HCT116 (cell line): ENCODE data around the gene SGCA. TPM values are rescaled to one million over a fixed set of nuclear protein-coding genes. Genes with fewer than 3 reads are reported as not detected.

Source experiments
- ATAC-seq: fragments of 200-7000 bp; cut with Tn5 transposase; 2 replicates; pipeline ENCODE4 v1.9.1; 2020; ENCODE audit warnings: mild to moderate bottlenecking, moderate library complexity
- BruUV-seq: library from RNA; stranded (reverse); fragments of 400-500 nt; replicated peaks from 2 replicates; lab custom pipeline; 2021; lab: Mats Ljungman, UMichigan
- CTCF ChIA-PET: fragments of 300-600 bp; sonication (Branson Sonifier 250); formaldehyde crosslinking; loops from one replicate; lab custom pipeline; 2021; ENCODE audit warnings: antibody characterized with exemption; lab: Charles Lee
- POLR2A ChIA-PET: fragments of 300-600, 350-600 bp; sonication (Branson Sonifier 250); formaldehyde crosslinking; loops from one replicate; lab custom pipeline; 2021; ENCODE audit warnings: antibody characterized with exemption; lab: Charles Lee
- RAD21 ChIA-PET, 2 experiments: fragments of 300-600 bp; sonication (Branson Sonifier 250); formaldehyde crosslinking; loops; one replicate each; lab custom pipeline; 2023; ENCODE audit warnings: low total read pairs in 2 of 2; ENCODE audit not compliant: uncharacterized antibody in 2 of 2, unreplicated experiment in 2 of 2, low non-redundant PET in 1 of 2; lab: Charles Lee
- DNase-seq: peaks from one replicate; pipeline ENCODE4 v3.0.0-alpha.2; 2010; ENCODE audit warnings: low read depth, low spot score
- H2AFZ ChIP-seq: fragments of 200-600 bp; shearing (Covaris generic), sonication (generic); 2 replicates; pipeline ENCODE4 v1.6.1; 2017; ENCODE audit warnings: low read depth, mixed run types, mixed read lengths, antibody characterized with exemption, low read length; ENCODE audit not compliant: poor library complexity, severe bottlenecking
- H3K27ac ChIP-seq: 2 replicates; pipeline ENCODE4 v1.5.1; 2012; ENCODE audit warnings: low read depth, low read length
- H3K27me3 ChIP-seq: fragments of 200-600 bp; sonication (generic); 2 replicates; pipeline ENCODE4 v1.6.1; 2016; ENCODE audit warnings: mixed run types, low read length, mixed read lengths; ENCODE audit not compliant: insufficient read depth
- H3K36me3 ChIP-seq, 2 experiments: fragments of 200-500 bp in 1 of 2; fragments of 200-600 bp in 1 of 2; sonication (Bioruptor generic) in 1 of 2; sonication (generic) in 1 of 2; 2 replicates each; pipeline versions ENCODE4 v1.5.1 to v1.6.1; 2014 to 2016; ENCODE audit warnings: low read length in 2 of 2, inconsistent platforms in 1 of 2, mixed read lengths in 1 of 2, mixed run types in 1 of 2; ENCODE audit not compliant: insufficient read depth in 2 of 2, control insufficient read depth in 1 of 2
- H3K4me1 ChIP-seq, 2 experiments: fragments of 200-600 bp in 1 of 2; sonication (generic) in 1 of 2; 2 replicates each; pipeline versions ENCODE4 v1.5.1 to v1.6.1; 2012 to 2017; ENCODE audit warnings: low read length in 2 of 2, inconsistent platforms in 1 of 2, mild to moderate bottlenecking in 1 of 2, mixed read lengths in 1 of 2, mixed run types in 1 of 2, moderate library complexity in 1 of 2; ENCODE audit not compliant: insufficient read depth in 2 of 2, control insufficient read depth in 1 of 2
- H3K4me2 ChIP-seq: fragments of 200-600 bp; sonication (generic); 2 replicates; pipeline ENCODE4 v1.6.1; 2017; ENCODE audit warnings: mixed run types, low read length, mixed read lengths
- H3K4me3 ChIP-seq, 2 experiments: fragments of 200-600 bp in 1 of 2; sonication (generic) in 1 of 2; replicated peaks in 1 of 2; 2 replicates each; pipeline ENCODE4 v1.5.1; 2011 to 2016; ENCODE audit warnings: low read length in 2 of 2, control low read depth in 1 of 2, low read depth in 1 of 2, mild to moderate bottlenecking in 1 of 2, mixed read lengths in 1 of 2, mixed run types in 1 of 2
- H3K79me2 ChIP-seq: fragments of 200-600 bp; sonication (generic); 2 replicates; pipeline ENCODE4 v1.6.1; 2017; ENCODE audit warnings: mild to moderate bottlenecking, mixed run types, low read length, moderate library complexity, mixed read lengths; ENCODE audit not compliant: insufficient read depth
- H3K9ac ChIP-seq: fragments of 200-600 bp; sonication (generic); 2 replicates; pipeline ENCODE4 v1.6.1; 2016; ENCODE audit warnings: low read length, mixed read lengths
- H3K9me2 ChIP-seq: fragments of 200-600 bp; sonication (generic), shearing (Covaris generic); 2 replicates; pipeline ENCODE4 v1.6.1; 2017; ENCODE audit warnings: mixed run types, mild to moderate bottlenecking, moderate library complexity; ENCODE audit not compliant: insufficient read depth
- H3K9me3 ChIP-seq, 2 experiments: fragments of 200-500 bp in 1 of 2; fragments of 200-600 bp in 1 of 2; sonication (Bioruptor generic) in 1 of 2; sonication (generic) in 1 of 2; 2 replicates each; pipeline ENCODE4 v1.6.1; 2014 to 2017; ENCODE audit warnings: low read length in 2 of 2, mixed read lengths in 2 of 2, inconsistent platforms in 1 of 2, low read depth in 1 of 2, mild to moderate bottlenecking in 1 of 2, mixed run types in 1 of 2, moderate library complexity in 1 of 2; ENCODE audit not compliant: control insufficient read depth in 1 of 2, insufficient read depth in 1 of 2
- H4K20me1 ChIP-seq: fragments of 200-600 bp; sonication (generic), shearing (Covaris generic); 2 replicates; pipeline ENCODE4 v1.6.1; 2017; ENCODE audit warnings: mixed run types, mild to moderate bottlenecking, moderate library complexity; ENCODE audit not compliant: insufficient read depth
- CBX3 ChIP-seq: IDR thresholded peaks from 2 replicates; pipeline ENCODE4 v1.6.1; 2012; ENCODE audit warnings: low read depth
- POLR2A ChIP-seq: IDR thresholded peaks from 2 replicates; pipeline ENCODE4 v1.7.0; 2011; ENCODE audit warnings: borderline replicate concordance; ENCODE audit not compliant: insufficient read depth, insufficient read length; ENCODE audit errors: extremely low read depth
- ZBTB33 ChIP-seq: IDR thresholded peaks from 2 replicates; pipeline ENCODE4 v1.6.1; 2011; ENCODE audit warnings: mild to moderate bottlenecking, low read length, moderate library complexity; ENCODE audit not compliant: insufficient replicate concordance; ENCODE audit errors: extremely low read depth
- ZFX ChIP-seq: fragments of 450-650 bp; IDR thresholded peaks from 2 replicates; pipeline ENCODE4 v1.6.1; 2017
- ZNF274 ChIP-seq: fragments of 200-500 bp; sonication (Bioruptor generic); IDR thresholded peaks from 2 replicates; pipeline ENCODE4 v1.6.1; 2014; ENCODE audit warnings: mild to moderate bottlenecking, low read depth, low read length, inconsistent platforms
- intact Hi-C: fragments of 100-400 bp; cut with micrococcal nuclease; formaldehyde crosslinking; loops from 2 replicates; pipeline ENCODE4 v1.10.0; 2022
- total RNA-seq: library from RNA; stranded (reverse); gene quantifications from one replicate; pipeline ENCODE4 v1.2.1, GENCODE V29; 2021; ENCODE audit not compliant: unreplicated experiment
- TF ChIP-seq, protein P1 (sequence below): IDR thresholded peaks from 2 replicates; pipeline ENCODE4 v1.6.1; 2012; ENCODE audit warnings: low read depth

SGCA gene
- total RNA-seq, 1 experiment from 2014 or later, result 0.37 TPM

DNA sequence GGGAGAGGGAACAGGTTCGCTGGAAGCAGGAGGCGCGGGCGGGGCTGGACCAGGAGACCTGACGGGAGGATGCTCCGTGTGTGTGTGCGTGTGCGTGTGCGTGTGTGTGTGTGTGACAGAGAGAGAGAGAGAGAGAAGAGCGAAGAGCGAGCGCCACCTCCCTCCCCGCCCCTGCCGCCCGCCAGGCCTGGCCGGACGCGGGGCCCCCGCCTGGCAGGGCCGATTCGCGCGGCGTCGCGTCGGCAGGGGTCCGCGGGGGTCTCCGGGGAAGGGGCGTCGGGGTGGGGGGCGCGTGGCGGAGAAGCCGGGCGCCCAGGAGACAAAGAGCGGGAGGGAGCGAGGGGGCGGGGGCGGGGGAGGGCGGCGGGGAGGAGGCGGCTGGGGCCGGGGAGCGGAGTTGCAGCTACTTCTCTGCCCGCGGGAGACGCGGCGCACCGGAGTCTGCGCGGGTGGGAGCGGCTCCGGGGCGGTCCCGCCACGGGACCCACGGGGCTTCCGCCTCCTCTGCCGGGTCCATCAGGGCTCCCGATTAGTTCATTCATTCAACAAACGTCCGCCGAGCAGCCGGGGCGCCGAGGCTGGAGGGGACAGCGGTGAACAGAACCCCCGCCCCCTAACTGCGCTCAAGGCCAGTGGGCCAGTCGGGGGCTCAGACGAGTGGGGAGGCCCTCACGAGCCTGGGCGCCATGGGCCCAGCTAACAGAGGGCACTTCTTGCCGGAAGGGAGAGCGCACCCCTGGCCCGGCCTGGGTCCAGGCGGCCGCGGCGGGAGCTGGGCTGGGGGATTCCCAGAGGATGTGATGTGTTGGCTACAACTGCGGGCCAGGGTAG lies 35.9 kb upstream of the SGCA start, which contains the start of gene SAMD14:
SAMD14 (minus strand) TSS at position 433 of the 831 bp plus-strand sequence. CDS start 5,201 bp downstream, outside the sequence.
- RAD21 ChIA-PET, result no interaction called here
- intact Hi-C loops, result no loop called here
- no peaks in the 10 kb centered on the region for H3K9me3 ChIP-seq

More for the DNA sequence above, 35.9 kb upstream of the SGCA start, which contains the start of gene SAMD14:
- ATAC-seq (no peak), DNase-seq (no peak)
- TF ChIP-seq POLR2A (no peak), CBX3 (no peak), ZNF274 (no peak), ZBTB33 (no peak), ZFX (no peak)
- TF ChIP-seq, protein P1, sequence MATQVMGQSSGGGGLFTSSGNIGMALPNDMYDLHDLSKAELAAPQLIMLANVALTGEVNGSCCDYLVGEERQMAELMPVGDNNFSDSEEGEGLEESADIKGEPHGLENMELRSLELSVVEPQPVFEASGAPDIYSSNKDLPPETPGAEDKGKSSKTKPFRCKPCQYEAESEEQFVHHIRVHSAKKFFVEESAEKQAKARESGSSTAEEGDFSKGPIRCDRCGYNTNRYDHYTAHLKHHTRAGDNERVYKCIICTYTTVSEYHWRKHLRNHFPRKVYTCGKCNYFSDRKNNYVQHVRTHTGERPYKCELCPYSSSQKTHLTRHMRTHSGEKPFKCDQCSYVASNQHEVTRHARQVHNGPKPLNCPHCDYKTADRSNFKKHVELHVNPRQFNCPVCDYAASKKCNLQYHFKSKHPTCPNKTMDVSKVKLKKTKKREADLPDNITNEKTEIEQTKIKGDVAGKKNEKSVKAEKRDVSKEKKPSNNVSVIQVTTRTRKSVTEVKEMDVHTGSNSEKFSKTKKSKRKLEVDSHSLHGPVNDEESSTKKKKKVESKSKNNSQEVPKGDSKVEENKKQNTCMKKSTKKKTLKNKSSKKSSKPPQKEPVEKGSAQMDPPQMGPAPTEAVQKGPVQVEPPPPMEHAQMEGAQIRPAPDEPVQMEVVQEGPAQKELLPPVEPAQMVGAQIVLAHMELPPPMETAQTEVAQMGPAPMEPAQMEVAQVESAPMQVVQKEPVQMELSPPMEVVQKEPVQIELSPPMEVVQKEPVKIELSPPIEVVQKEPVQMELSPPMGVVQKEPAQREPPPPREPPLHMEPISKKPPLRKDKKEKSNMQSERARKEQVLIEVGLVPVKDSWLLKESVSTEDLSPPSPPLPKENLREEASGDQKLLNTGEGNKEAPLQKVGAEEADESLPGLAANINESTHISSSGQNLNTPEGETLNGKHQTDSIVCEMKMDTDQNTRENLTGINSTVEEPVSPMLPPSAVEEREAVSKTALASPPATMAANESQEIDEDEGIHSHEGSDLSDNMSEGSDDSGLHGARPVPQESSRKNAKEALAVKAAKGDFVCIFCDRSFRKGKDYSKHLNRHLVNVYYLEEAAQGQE, result no peak
- Histone ChIP-seq H4K20me1 (no peaks in the 10 kb centered on the region), H3K36me3 (peaks cover 7 to 12% of the 10 kb centered on the region in 2 experiments; a peak in 3 of 4 replicates), H3K79me2 (no peaks in the 10 kb centered on the region), H2AFZ (no peak within 1 kb of the TSS), H3K4me1 (peaks cover 16 to 32% of the 10 kb centered on the region in 2 experiments), H3K27ac (no peak within 1 kb of the TSS), H3K27me3 (no peaks in the 10 kb centered on the region), H3K9me2 (no peaks in the 10 kb centered on the region), H3K9ac (no peak within 1 kb of the TSS), H3K4me2 (no peak within 1 kb of the TSS), H3K4me3 (no peak within 1 kb of the TSS)
- CTCF ChIA-PET, result no interaction called here
- BruUV-seq, result no TSS peak
- POLR2A ChIA-PET, result no interaction called here
